ENCODE results near the gene SIGLEC12. TPM values are rescaled to one million over a fixed set of nuclear protein-coding genes. Genes with fewer than 3 reads are reported as not detected.

Gene SIGLEC12
- total and polyA plus RNA-seq, 9 of the 15 experiments (the other 6 are each of a cell fraction or from before 2014, with no cell fraction given), result 0.08 to 1.3 (median 0.54) TPM

DNA sequence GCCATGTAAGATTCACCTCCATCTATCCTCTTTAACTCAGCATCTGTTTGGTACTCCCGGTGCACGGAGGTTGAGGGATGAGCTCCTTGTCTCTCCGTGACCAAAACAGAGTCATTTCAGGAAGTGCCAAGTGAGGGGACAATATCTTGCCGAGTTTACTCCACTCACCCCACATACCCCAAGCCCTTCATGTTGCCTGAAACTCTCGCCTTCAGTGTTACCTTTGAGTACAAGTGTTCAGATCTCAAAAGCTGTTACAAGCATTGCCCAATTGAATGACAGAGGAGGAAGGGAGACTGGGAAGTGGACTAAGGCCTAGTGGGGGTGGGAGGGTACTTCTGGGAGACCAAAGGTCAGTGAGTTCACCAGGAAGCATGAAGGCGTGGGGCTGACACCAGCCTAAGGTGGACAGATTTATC is 6.0 kb upstream of the SIGLEC12 start (continued):
- TF ChIP-seq, protein P1, sequence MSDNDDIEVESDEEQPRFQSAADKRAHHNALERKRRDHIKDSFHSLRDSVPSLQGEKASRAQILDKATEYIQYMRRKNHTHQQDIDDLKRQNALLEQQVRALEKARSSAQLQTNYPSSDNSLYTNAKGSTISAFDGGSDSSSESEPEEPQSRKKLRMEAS (CRISPR knock-in tag; IDR thresholded peaks at IDR 0.05), result no peak
- TF ChIP-seq, protein P2, sequence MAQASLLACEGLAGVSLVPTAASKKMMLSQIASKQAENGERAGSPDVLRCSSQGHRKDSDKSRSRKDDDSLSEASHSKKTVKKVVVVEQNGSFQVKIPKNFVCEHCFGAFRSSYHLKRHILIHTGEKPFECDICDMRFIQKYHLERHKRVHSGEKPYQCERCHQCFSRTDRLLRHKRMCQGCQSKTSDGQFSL (CRISPR knock-in tag; IDR thresholded peaks at IDR 0.05), result no peak
- TF ChIP-seq, protein P2 (tag; IDR thresholded peaks at IDR 0.05), result no peak; a peak in 1 of 4 replicates
- TF ChIP-seq TBP (optimal IDR thresholded peaks at IDR 0.05; ENCODE audit: low read depth, low read length), result peak; percentile 12
- TF ChIP-seq E2F3 (CRISPR knock-in tag; IDR thresholded peaks at IDR 0.05), result no peak
- TF ChIP-seq CTBP1 (IDR thresholded peaks at IDR 0.05; ENCODE audit: borderline replicate concordance), result peak; percentile 68
- TF ChIP-seq, protein P3, sequence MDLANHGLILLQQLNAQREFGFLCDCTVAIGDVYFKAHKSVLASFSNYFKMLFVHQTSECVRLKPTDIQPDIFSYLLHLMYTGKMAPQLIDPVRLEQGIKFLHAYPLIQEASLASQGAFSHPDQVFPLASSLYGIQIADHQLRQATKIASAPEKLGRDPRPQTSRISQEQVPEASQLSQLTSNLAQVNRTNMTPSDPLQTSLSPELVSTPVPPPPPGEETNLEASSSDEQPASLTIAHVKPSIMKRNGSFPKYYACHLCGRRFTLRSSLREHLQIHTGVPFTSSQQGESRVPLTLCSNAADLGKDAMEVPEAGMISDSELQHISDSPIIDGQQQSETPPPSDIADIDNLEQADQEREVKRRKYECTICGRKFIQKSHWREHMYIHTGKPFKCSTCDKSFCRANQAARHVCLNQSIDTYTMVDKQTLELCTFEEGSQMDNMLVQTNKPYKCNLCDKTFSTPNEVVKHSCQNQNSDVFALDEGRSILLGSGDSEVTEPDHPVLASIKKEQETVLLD (IDR thresholded peaks at IDR 0.05), result peak; percentile 42; the same call in 1 of the 2 replicates
- no peak for TF ChIP-seq ZNF3 (CRISPR knock-in tag; IDR thresholded peaks at IDR 0.05)
- no peak for TF ChIP-seq MCM3 (IDR thresholded peaks at IDR 0.05)
- TF ChIP-seq GATAD2A (IDR thresholded peaks at IDR 0.05), result peak; percentile 58; the same call in 1 of the 2 replicates
- no peak for TF ChIP-seq MAFG (tag; conservative IDR thresholded peaks at IDR 0.05)
- TF ChIP-seq, protein P4, sequence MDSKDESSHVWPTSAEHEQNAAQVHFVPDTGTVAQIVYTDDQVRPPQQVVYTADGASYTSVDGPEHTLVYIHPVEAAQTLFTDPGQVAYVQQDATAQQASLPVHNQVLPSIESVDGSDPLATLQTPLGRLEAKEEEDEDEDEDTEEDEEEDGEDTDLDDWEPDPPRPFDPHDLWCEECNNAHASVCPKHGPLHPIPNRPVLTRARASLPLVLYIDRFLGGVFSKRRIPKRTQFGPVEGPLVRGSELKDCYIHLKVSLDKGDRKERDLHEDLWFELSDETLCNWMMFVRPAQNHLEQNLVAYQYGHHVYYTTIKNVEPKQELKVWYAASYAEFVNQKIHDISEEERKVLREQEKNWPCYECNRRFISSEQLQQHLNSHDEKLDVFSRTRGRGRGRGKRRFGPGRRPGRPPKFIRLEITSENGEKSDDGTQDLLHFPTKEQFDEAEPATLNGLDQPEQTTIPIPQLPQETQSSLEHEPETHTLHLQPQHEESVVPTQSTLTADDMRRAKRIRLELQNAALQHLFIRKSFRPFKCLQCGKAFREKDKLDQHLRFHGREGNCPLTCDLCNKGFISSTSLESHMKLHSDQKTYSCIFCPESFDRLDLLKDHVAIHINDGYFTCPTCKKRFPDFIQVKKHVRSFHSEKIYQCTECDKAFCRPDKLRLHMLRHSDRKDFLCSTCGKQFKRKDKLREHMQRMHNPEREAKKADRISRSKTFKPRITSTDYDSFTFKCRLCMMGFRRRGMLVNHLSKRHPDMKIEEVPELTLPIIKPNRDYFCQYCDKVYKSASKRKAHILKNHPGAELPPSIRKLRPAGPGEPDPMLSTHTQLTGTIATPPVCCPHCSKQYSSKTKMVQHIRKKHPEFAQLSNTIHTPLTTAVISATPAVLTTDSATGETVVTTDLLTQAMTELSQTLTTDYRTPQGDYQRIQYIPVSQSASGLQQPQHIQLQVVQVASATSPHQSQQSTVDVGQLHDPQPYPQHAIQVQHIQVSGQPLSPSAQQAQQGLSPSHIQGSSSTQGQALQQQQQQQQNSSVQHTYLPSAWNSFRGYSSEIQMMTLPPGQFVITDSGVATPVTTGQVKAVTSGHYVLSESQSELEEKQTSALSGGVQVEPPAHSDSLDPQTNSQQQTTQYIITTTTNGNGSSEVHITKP (IDR thresholded peaks at IDR 0.05; ENCODE audit: partially characterized antibody), result peak; percentile 30
- no peak for TF ChIP-seq ZNF696 (CRISPR knock-in tag; conservative IDR thresholded peaks at IDR 0.05)
- no peak for TF ChIP-seq GATA2 (CRISPR knock-in tag; IDR thresholded peaks at IDR 0.05)
- TF ChIP-seq, protein P5, sequence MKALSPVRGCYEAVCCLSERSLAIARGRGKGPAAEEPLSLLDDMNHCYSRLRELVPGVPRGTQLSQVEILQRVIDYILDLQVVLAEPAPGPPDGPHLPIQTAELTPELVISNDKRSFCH (CRISPR knock-in tag; IDR thresholded peaks at IDR 0.05), result no peak
- TF ChIP-seq, protein P5 (tag; IDR thresholded peaks at IDR 0.05), result peak; percentile 25; the same call in 1 of the 2 replicates
- peak; percentile 30 for TF ChIP-seq BRD9 (IDR thresholded peaks at IDR 0.05; ENCODE audit: low read depth, partially characterized antibody)
- no peak for TF ChIP-seq ATF7 (IDR thresholded peaks at IDR 0.05)
- TF ChIP-seq HSF4 (CRISPR knock-in tag; IDR thresholded peaks at IDR 0.05; ENCODE audit: borderline replicate concordance), result 0 out of 2 replicates have a peak, but pooled peaks have one; percentile 52
- no peak for TF ChIP-seq PCBP1 (IDR thresholded peaks at IDR 0.05; ENCODE audit: low read depth, low read length, poor library complexity, severe bottlenecking)
- TF ChIP-seq CCNT2 (IDR thresholded peaks at IDR 0.05; ENCODE audit: borderline replicate concordance, extremely low read depth, insufficient read length, low read depth, low read length), result no peak
- TF ChIP-seq NR2C2 (CRISPR knock-in tag; IDR thresholded peaks at IDR 0.05), result 0 out of 2 replicates have a peak, but pooled peaks have one; percentile 32
- peak; percentile 90 for TF ChIP-seq NR2C2 (tag; IDR thresholded peaks at IDR 0.05)
- no peak for TF ChIP-seq ATF1 (CRISPR knock-in tag; IDR thresholded peaks at IDR 0.05)
- TF ChIP-seq ATF1 (tag; IDR thresholded peaks at IDR 0.05), result peak; percentile 44; the same call in 1 of the 2 replicates

All from K562 (cell line).